HEK293T (cell line): ENCODE data around the gene GLIPR1L2.

Source experiments
- FOXK2 ChIP-seq: fragments of 450-650 bp; IDR thresholded peaks from 2 replicates; pipeline ENCODE4 v1.6.1; 2016; ENCODE audit warnings: mild to moderate bottlenecking
- SUZ12 ChIP-seq: fragments of 450-650 bp; IDR thresholded peaks from 2 replicates; pipeline ENCODE4 v1.6.1; 2016; ENCODE audit warnings: mild to moderate bottlenecking

DNA sequence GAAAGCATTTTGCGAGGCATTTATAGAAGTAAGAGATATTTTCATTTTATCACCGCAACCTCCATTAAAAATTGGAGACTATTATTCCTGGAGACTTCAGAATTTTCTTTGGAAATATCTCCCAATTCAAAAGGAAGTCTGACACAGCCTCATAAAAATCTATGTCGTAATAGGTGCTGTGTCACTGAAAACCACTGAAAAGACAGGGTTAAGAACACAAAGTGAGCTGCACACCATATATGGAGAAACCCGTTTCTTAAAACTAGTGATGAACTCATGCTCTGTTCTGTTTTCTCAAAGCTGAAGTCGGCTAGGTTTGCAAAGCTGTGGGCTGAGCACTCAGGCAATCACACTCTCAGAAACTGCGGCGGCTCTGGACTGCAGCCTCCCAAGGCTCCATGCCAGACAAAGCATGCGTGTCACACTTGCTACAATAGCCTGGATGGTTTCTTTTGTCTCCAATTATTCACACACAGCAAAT lies 89.6 kb downstream of the GLIPR1L2 start, which contains the start of gene GLIPR1:
- no peak for TF ChIP-seq SUZ12
- TF ChIP-seq FOXK2, result no peak
